PC-3 (cell line): ENCODE measurements around the gene ENTR1.

Experiments
- CTCF ChIP-seq: fragments of 300-600 bp; sonication (generic); conservative IDR thresholded peaks from 2 replicates; pipeline ENCODE4 v1.5.1; 2017; ENCODE audit warnings: antibody characterized with exemption, low read depth, mild to moderate bottlenecking, low read length
- EZH2 ChIP-seq: fragments of 300-600 bp; sonication (generic); IDR thresholded peaks from one replicate; pipeline ENCODE4 v1.6.1; 2017; ENCODE audit warnings: antibody characterized with exemption, mild to moderate bottlenecking, low read length; ENCODE audit not compliant: unreplicated experiment
- EZH2phosphoT487 ChIP-seq: fragments of 300-600 bp; sonication (generic); IDR thresholded peaks from 2 replicates; pipeline ENCODE4 v1.6.1; 2018; ENCODE audit warnings: mild to moderate bottlenecking, antibody characterized with exemption, low read length, borderline replicate concordance

GRCh38 chr9:136403915-136404800 lies 6.3 kb downstream of the ENTR1 start:
- no peak for TF ChIP-seq CTCF
- TF ChIP-seq EZH2, result no peak
- TF ChIP-seq EZH2phosphoT487, result no peak
